Glutamatergic neuron (in vitro differentiated cells): Measurements from ENCODE around the gene THBS1. TPM values are rescaled to one million over a fixed set of nuclear protein-coding genes. Genes with fewer than 3 reads are reported as not detected.

Experiments used
- DNase-seq: peaks from one replicate; pipeline ENCODE4 v3.0.0; 2022
- H3K27ac Mint-ChIP-seq: one replicate; pipeline ENCODE4 v1.8.0; 2020; ENCODE audit warnings: mild to moderate bottlenecking, mixed read lengths, inconsistent platforms; ENCODE audit not compliant: unreplicated experiment
- H3K27me3 Mint-ChIP-seq: one replicate; pipeline ENCODE4 v1.8.0; 2020; ENCODE audit warnings: mild to moderate bottlenecking, moderate library complexity, mixed read lengths, inconsistent platforms; ENCODE audit not compliant: unreplicated experiment
- H3K36me3 Mint-ChIP-seq: one replicate; pipeline ENCODE4 v1.8.0; 2020; ENCODE audit warnings: mild to moderate bottlenecking, mixed read lengths, inconsistent platforms; ENCODE audit not compliant: unreplicated experiment
- H3K4me1 Mint-ChIP-seq: one replicate; pipeline ENCODE4 v1.8.0; 2020; ENCODE audit warnings: mild to moderate bottlenecking, low read depth, mixed read lengths, inconsistent platforms; ENCODE audit not compliant: unreplicated experiment
- H3K4me3 Mint-ChIP-seq: one replicate; pipeline ENCODE4 v1.8.0; 2020; ENCODE audit warnings: mild to moderate bottlenecking, mixed read lengths, inconsistent platforms; ENCODE audit not compliant: unreplicated experiment
- H3K9me3 Mint-ChIP-seq: one replicate; pipeline ENCODE4 v1.8.0; 2020; ENCODE audit warnings: mild to moderate bottlenecking, moderate library complexity, mixed read lengths, inconsistent platforms; ENCODE audit not compliant: unreplicated experiment
- CTCF ChIP-seq: fragments of 200-600 bp; sonication (generic); IDR thresholded peaks from one replicate; pipeline ENCODE4 v1.5.0; 2021; ENCODE audit not compliant: partially characterized antibody, unreplicated experiment
- total RNA-seq: library from RNA; stranded (reverse); fragmentation: NEBNext Ultra II Directional; extraction: Animal tissue kit (Norgen Biotek cat#: 25700); gene quantifications from one replicate; pipeline ENCODE4 v1.2.1, GENCODE V29; 2021; ENCODE audit not compliant: unreplicated experiment

The THBS1 gene
- total RNA-seq, 1 donor from 2014 or later, result 0.83 TPM

- Mint-ChIP-seq H3K27ac (no peak overlapping the region), H3K36me3 (no peaks in the 10 kb centered on the region)
- no peak for DNase-seq
Observed at GRCh38 chr15:39555885-39556284, 25.0 kb upstream of the THBS1 start.

GRCh38 chr15:39556461-39556860 lies 24.4 kb upstream of the THBS1 start:
- DNase-seq, result no peak
- H3K4me1 Mint-ChIP-seq, result peaks cover 6% of the 10 kb centered on the region

More at GRCh38 chr15:39555885-39556284, 25.0 kb upstream of the THBS1 start:
- Mint-ChIP-seq H3K4me1 (peaks cover 6% of the 10 kb centered on the region), H3K9me3 (no peaks in the 10 kb centered on the region), H3K27me3 (no peaks in the 10 kb centered on the region), H3K4me3 (no peak overlapping the region)
- TF ChIP-seq CTCF, result no peak

GRCh38 chr15:39558421-39558820 lies 22.5 kb upstream of the THBS1 start:
- H3K9me3 Mint-ChIP-seq, result no peaks in the 10 kb centered on the region
- H3K4me3 Mint-ChIP-seq, result no peak overlapping the region
- DNase-seq, result no peak
- H3K27me3 Mint-ChIP-seq, result no peaks in the 10 kb centered on the region
- peaks cover 6% of the 10 kb centered on the region for H3K4me1 Mint-ChIP-seq
- no peaks in the 10 kb centered on the region for H3K36me3 Mint-ChIP-seq
- TF ChIP-seq CTCF, result no peak
- no peak overlapping the region for H3K27ac Mint-ChIP-seq

More at GRCh38 chr15:39556461-39556860, 24.4 kb upstream of the THBS1 start:
- H3K4me3 Mint-ChIP-seq, result no peak overlapping the region
- no peak overlapping the region for H3K27ac Mint-ChIP-seq
- no peaks in the 10 kb centered on the region for H3K9me3 Mint-ChIP-seq
- no peaks in the 10 kb centered on the region for H3K27me3 Mint-ChIP-seq
- no peaks in the 10 kb centered on the region for H3K36me3 Mint-ChIP-seq
- no peak for TF ChIP-seq CTCF

- Mint-ChIP-seq H3K27me3 (no peaks in the 10 kb centered on the region), H3K4me3 (no peak overlapping the region), H3K36me3 (no peaks in the 10 kb centered on the region), H3K9me3 (no peaks in the 10 kb centered on the region), H3K27ac (no peak overlapping the region), H3K4me1 (no peaks in the 10 kb centered on the region)
- TF ChIP-seq CTCF, result no peak
- no peak for DNase-seq
Observed at GRCh38 chr15:39564972-39565665, 15.8 kb upstream of the THBS1 start.

- H3K27me3 Mint-ChIP-seq, result no peaks in the 10 kb centered on the region
- H3K36me3 Mint-ChIP-seq, result no peaks in the 10 kb centered on the region
- no peak for TF ChIP-seq CTCF
- no peak overlapping the region for H3K4me3 Mint-ChIP-seq
- no peak overlapping the region for H3K27ac Mint-ChIP-seq
- H3K4me1 Mint-ChIP-seq, result no peaks in the 10 kb centered on the region
- DNase-seq, result no peak
- no peaks in the 10 kb centered on the region for H3K9me3 Mint-ChIP-seq
Observed at GRCh38 chr15:39565851-39566250, 15.0 kb upstream of the THBS1 start.
